ENCODE results near the gene VAV2.
"Not testable (repeated sequence)": the region's sequence is repeated elsewhere in the genome, so short reads cannot be mapped to it uniquely, and the experiment has no call there.

The VAV2 gene

DNA sequence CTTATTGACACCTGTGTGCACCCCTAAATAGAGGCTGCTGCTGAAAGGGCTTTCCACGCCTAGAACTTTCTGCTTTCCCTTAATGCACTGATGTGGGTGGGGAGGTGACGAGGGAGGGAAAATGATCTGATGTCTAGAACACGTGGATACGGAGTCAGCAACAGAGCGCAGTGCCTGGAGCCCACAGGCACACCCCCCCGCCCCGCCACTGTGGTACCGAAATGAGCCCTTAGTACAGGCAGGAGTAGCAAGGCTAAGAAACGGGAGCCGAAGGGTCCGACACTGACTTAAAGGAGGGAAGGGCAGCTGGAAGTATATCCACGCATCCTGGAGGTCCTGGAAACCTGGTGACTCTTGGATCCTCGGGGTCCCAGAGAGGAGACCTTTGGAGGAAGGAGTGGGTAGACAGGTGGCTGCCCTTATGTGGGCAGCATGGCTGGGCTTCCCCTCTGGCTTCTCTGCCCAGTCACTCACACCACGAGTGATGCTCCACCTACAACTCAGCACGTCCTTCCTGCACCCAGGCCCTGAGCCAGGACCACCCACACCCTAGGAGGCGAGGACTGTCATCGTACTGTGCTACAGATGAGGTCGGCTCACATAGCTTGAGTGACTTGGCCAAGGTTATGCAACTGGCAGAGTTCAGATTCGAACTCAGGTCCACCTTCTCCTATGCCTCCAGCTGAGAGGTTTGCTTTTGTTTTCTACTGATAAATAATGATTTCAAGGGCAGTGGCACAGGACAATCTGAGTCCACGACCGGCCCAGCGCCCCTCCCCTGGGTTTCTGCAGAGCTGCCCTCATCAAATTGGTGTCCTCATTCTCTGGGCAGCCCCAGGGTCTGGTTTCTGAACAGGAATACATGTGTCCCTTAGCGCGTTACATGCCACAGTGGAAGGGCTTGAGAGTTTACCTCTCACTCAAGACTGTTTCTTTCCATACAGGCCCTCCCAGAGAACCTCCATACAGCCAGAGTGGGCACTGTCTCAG lies 4.7 kb upstream of the VAV2 start:
- DNase-seq = no peak

DNA sequence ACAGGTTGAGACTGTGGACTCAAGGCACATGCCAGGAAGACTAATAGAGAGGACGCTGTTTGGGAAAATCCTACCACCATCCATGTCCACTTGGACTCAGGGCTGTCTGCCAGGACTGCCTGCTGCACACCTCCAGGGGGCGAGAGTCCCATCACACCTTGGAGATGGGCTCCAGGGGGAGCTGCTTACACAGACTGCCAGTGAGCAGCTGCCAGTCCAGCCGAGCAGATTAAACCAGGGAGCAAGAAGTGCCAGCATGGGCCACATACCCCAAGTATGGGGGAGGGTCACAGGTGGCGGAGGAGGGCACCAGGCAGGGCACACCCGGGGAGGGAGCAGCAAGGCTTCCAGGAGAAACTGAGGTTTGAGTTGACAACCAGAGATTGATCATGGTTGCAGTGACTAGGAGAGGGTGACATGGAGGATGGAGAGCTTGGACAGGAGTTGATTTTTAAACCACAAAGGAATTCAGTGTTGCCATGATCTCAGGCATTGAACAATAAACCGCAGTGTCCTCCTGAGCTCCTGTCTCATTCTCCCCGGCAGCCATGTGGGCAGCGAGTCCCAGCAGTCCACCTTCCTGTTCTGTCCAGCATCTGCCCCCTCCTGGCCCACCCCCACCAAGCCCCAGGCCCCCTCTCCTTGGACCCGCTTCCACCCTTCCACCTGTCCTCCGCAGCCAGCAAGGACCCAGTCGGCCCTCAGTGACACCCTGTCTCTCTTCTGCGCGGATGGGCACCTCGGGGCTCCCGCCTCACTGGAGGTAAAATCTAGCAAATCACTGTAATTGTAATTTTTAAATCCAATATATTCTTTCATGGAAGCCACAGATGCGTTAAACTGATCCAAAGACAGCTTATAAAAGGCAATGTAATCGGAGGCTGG lies 3.1 kb upstream of the VAV2 start:
- DNase-seq = no peak

DNA sequence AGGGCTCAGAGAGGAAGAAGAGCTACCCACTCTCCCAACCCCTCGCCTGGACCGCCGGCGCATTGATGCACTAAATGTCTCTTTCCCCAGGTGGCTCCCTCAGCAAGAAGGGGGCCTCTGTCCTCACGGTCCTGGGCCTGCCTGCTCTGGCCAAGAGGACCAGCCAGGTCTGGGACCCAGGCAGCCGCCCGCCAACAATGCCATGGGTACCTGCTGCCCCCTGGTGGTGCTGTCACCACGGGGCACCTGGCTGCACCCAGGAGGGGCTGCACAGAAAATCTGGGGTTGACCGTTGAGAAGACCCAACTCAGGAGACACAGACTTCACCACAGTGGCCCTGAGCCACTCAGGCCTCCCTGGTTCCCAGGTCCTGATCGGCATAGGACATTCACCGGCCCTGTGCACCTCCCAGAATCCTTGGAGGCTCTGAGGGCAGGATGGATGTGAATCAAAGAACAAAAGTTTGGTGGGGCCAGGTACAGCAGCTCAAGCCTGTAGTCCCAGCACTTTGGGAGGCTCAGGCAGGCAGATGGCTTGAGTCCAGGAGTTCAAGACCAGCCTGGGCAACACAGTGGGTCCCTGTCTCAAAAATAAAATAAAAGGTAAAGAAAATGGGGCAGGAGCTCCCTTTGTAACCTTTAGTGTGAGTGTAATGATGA lies 2.4 kb upstream of the VAV2 start:
- DNase-seq = peak; percentile 60 to 82

DNA sequence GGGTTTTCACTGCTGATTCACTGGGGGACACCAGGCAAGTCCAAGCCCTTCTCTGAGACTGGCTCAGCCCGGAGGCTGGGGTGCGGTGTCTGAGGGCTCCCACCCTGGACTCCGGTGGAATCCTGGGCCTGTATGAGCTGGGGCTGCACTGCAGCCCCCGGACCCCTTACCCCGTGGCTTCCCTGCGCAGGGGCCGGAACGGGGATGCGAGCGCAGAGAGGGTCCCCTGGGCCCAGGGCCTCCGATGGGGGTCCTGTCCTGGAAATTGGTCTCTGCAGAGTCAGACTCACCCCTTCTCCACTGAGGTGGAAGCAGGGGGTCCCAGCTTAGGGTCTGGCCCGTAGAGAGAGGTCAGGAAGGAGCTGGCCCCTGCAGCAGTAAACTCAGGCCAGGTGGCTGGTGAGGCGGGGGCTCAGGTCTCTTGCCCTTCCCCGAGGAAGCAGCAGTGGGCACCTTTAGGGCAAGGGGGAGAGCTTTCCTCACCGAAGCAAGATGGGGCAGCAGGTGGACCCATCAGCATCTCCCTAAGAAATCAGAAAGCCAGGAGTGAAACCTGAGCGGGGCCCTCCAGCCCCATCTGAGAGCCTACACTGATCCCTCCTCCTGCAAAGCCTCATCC lies 1.6 kb upstream of the VAV2 start:
- no peak for DNase-seq

DNA sequence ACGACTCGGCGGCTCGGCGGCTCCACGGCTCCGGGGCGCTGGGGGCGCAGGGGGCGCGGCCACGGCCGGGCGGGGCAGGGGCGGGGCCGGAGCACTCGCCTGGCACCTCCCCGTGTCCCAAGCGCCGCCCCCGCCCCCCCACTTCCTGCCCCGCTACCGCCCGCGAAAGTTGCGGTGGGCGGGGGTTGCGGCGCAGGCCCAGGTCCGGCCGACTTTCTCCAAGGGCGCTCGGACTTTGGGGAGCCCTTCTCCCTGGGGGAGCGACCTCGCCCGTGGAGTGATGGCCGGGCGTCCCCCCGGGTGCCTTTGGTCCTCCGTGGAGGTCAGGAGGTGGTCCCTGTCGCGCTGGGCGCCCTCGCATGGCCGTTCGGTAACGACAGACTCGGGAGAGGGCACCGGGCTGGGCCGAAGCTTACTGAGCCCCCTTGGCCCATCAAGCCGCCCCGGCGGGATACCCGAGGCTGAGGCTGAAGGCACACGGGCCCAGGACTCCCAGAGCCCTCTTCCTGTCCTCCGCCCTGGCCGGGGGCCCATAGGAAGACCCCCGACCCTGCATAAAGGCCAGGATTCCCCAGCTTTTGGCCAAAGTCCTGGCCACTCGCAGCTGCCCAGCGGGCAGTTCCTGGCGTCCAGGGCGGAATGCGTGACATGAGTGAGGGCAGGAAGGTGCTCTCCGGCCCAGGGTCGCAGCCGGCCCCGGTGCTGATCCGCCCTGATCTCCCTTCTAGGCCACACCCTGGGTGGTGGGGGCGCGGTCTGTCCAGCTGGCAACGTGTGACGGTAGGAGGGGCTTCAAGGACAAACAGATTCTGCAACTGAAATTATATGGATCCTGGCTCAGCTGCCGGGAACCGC lies 883 bp upstream of the VAV2 start:
- DNase-seq = peak; percentile 62 to 84

DNA sequence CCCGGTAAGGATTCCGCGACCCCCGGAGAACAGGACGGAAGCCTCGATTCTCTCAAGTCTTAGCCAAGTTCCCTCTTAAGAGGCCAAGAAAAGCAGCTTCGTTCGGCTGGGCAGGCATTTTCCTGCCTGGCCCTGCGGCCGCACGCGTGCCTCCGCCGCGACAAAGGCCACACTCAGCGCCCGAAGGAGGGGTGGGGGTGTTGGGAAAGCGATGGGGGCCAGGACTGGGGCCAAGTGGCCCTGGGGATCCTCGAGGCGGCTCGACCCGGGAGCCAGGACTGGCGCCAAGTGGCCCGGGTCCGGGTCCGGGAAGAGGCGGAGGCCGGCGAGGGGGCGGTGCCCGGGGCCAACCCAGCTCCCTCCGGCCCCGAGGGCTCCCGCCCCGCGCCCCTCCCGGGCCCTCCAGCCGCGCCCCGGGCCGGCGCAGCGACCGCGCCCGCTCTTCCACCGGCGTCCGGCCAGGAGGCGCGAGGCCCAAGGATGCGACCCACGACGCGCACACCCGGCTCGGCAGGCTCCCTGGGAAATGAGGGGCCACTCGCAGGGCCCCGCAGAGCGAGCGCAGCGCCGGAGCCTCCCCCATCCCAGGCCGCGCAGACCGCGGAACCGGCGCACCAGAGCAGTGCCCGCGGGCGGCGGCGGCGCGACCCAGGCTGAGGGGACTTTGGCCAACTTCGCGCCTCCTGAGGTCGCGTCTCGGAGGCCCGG lies 756 bp downstream of the VAV2 start:
- no peak for DNase-seq

DNA sequence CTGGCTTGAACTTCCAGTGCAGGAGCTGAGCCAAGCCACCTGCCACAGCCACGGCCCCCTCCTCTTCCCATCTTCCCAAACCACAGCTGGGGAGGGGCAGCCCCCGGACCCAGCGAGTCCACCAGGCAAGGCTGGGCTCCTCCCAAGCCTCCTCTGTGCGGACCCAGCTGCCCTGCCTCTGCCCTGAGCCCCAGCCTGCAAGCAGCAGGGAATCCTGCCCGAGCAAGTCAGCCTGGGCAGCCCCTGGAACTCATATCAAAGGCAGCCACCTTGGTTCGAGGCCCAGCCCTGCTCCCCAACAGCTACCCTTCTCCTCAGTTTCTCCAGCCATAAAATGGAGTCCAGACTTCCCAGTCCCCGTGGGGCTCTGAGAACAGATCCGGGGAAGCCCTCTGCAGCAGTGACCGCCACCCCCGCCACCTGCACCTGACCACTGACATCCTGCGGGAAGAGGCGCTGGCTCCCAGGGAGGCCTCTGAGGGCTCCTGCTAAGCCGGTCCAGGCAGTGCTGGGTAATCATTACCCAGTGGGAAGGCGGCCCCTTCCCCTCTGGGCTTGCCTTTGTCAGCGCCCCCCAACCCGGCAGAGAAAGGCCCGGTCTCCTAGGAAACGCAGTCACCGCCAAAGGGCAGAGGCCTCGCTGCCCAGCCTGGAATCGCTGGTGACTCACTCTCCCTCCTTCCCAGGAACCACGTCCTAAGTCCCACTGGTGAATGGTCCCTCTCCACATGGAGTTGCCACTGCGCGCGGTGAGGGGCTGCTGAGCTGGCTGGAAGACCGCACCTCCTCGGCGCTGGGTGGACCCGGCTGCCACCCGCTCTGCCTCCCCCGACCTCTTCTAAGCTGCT lies 1.5 kb downstream of the VAV2 start:
- no peak for DNase-seq

DNA sequence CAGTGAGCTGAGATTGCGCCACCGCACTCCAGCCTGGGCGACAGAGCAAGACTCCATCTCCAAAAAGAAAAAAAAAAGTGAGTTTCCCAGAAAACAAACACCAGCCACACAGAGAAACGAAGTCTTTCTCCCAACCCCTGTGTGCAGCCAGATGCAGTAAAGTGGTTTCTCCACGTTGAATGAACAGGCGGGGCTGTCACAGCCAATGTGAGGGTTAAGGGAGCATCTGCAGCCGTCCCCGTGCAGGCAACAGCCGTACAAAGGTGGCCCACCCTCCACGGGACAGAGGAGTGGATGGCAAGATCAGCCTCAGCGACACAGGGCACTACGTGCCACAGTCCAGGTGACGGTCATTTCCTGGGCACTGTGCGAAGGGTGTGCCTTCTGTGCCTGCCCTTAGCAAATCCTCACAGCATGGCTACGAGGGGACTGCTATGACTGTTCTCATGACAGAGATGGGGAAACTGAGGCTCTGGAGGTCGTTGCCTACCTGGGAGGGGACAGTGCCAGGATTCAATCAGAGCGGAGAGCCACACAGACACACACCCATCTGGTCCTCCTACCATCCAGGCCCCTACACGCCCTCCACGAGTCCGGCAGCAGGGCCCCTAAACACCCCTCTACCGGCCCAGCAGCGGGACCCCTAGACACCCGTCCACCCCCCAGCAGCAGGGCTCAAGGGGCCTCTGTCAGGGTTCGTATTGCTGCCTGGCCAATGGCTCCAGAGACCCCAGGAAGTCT lies 2.3 kb downstream of the VAV2 start:
- DNase-seq = no peak

DNA sequence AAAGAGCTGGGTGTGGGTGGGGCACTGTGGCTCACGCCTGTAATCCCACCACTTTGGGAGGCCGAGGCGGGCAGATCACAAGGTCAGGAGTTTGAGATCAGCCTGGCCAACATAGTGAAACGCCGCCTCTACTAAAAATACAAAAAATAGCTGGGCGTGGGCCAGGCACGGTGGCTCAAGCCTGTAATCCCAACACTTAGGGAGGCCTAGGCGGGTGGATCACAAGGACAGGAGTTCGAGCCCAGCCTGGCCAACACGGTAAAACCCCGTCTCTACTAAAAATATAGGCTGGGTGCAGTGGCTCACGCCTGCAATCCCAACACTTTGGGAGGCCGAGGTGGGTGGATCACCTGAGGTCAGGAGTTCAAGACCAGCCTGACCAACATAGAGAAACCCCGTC lies 3.4 kb downstream of the VAV2 start:
- not testable (repeated sequence) for DNase-seq

DNA sequence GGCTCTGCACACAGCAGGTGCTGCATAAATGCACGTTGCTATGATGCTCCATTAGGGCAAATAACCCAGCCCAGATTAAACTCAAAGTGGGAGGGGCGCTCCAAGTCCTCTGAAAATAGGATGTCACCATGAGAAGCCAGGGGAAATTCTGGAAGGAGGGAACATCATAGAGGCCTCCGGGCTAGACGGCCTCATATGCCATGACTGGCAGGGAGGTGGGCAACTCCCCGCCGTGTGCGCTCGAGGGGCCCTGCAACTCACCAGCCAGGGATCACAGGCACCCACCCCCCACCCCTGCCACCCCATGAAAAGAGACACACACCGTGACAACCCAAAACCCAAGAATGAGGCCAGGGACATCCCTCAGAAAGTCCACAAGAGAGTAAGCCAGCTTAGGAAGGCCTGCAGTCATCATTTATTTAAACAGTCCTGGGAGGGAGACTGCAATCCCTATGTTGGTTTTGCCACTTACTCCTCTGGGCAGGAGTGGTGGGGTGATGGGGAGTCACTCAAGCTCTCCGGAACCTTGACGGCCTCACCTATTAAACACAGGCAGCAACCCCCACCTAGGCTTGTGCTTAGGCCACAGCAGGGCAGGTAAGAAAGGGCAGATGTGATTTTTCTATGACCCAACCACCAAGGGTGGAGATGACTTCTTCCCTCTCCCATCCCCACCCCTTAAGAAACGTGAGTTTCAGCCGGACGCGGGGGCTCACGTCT lies 4.0 kb downstream of the VAV2 start:
- DNase-seq = no peak

DNA sequence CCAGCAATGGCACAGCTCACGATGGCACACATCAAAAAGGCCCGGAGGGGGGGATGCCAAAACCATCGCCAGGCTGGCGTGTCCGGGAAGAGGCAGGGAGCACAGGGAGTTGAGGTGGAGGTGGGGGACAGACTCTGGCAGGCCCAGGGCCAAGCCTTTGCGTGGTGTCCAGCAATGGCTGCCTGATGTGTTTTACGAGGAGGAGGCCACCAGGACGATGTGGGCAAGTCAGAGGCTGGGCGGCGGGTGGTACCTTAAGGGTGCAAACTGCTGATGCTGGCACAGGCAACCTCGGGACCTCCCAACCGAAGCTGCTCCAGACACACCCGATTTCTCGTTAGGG lies 4.7 kb downstream of the VAV2 start:
- DNase-seq = no peak

DNA sequence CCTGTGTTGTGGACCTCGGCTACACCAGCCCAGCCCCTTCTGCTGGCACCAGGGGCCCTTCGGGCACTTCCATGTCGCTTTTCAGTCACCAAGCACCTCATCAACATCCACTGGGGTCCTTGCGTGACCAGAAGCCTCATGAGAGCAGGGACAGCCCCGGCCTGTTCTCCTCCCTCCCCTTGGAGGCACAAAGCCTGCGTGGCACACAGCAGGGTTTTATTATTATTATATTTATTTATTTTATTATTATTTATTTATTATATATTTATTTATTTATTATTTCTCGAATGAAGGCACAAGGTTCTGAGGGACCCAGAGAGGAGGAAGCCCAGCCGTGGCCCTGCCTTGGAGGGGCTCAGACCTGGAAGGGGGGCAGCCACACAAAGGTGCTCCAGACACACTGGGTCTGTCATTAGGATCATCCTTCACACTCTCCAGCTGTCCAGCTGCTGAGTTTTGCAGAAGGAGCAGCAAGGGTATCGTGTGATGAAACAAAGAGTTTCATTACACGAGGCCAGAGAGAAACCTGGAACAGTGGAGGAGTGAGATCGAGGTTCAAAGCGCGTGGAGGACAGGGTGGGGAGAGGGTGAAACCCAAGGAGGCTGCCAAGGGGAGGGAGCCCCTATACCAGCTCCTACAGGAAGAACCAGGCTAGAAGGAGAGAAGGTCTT lies 5.2 kb downstream of the VAV2 start:
- DNase-seq = no peak

DNA sequence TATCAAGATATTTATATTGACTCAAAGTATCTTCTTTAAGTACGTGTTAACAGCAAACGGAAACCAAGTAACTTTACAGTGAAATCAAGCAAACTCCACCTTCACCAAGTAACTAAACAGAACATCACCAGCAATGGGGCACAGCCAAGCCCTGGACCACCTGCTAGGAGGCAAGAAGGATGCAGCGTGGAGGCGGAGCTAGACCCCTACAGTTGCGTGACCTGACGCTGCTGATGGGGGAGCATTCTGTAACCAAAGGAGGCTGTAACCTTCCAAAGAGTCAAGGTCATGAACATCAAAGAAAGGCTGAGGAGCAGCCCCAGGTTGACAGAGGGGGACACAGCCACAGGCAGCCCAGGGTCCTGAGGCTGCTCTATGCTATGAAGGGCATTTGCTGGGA lies 6.1 kb downstream of the VAV2 start:
- no peak for DNase-seq

DNA sequence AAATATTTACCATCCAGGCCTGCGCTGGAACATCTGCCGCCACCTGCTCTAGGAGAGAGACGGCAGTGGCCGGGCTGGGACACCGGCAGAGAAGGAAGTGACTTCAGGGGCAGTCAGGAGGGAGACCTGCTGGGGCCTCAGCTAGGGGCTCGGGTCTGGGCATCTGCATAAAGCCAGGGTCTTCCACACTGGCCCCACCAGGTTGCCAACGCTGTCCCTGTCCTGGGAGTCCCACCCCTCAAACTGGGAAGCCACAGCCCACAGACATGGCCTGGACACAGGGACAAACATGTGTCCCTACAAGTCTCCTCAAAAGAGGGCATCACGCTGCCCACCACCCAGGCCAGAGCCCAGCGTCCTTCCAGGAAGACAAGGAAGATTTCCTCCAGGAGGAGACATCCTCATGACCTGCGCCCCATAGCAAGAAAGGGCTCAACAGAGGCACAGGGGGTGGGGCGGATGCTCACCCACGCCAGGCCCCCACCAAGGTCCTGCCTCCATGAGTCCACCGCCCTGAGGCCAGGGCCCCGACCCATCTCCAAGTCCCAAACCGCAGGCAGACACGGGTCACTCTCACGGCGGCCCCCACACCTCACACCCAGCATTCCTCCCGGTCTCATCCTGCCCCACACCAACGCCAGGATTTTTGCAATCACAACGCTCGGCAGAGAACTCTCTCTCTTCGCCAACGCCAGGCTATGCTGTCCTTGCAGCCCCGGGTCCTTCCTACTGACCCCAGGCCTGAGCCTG lies 9.0 kb downstream of the VAV2 start:
- no peak for DNase-seq

DNA sequence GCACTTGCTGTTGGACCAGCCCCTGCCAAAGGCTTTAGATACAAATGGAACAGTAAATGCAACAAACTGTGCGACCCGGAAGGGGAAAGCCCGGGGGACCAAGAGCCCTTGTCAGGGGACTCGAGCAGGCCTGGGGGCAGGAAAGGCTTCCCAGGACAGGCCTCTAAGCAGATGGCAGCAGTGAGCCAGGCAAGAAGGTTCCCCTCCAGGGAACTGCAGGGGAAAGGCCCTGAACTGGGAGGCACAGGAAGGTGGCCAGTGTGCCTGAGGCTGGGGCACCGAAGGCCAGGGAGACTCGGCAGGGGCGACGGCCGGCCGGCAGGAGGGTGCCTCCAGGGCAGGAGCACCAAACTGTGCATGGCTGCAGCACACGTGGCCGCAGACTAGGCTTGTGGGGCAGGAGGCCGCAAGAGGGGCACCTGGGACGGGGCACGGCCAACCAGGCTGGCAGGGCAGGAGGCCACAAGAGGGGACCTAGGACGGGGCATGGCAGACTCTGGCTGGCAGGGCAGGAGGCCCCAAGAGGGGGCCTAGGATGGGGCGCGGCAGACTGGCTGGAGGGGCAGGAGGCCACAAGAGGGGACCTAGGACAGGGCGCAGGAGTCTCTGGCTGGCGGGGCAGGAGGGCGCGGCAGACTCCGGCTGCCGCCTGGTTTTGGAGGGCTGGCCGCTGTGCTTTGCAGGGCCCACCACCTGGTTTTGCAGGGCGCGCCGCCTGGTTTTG lies 10.0 kb downstream of the VAV2 start:
- no peak for DNase-seq

DNA sequence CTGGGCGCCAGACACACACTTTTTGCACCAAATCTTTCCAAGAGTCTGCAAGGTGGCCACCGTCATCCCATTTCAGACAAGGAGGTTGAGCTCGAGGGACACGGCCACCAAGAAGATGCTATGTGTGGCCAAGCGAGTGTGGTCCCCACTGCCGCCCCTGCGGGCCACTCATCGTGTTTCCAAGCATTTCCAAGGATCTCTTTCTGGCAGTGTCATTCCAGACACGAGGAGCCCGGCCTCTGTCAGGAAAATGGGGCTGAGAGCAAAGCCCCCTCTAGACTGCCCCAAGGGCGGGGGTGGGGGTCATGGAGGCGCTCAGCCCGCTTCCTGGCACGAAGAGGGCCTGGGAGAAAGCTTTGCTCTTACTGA lies 10.6 kb downstream of the VAV2 start:
- no peak for DNase-seq

All from stimulated activated CD4-positive, alpha-beta T cell treated with anti-CD3 and anti-CD28 coated beads, Interleukin-4, amount 100 ng/mL, for 4 hours (primary cell).